Glutamatergic neuron (in vitro differentiated cells): ENCODE data around the gene MEAK7. TPM values are rescaled to one million over a fixed set of nuclear protein-coding genes. Genes with fewer than 3 reads are reported as not detected.

Source experiments
- DNase-seq: peaks from one replicate; pipeline ENCODE4 v3.0.0; 2022
- H3K27ac Mint-ChIP-seq: one replicate; pipeline ENCODE4 v1.8.0; 2020; ENCODE audit warnings: mild to moderate bottlenecking, mixed read lengths, inconsistent platforms; ENCODE audit not compliant: unreplicated experiment
- H3K27me3 Mint-ChIP-seq: one replicate; pipeline ENCODE4 v1.8.0; 2020; ENCODE audit warnings: mild to moderate bottlenecking, moderate library complexity, mixed read lengths, inconsistent platforms; ENCODE audit not compliant: unreplicated experiment
- H3K36me3 Mint-ChIP-seq: one replicate; pipeline ENCODE4 v1.8.0; 2020; ENCODE audit warnings: mild to moderate bottlenecking, mixed read lengths, inconsistent platforms; ENCODE audit not compliant: unreplicated experiment
- H3K4me1 Mint-ChIP-seq: one replicate; pipeline ENCODE4 v1.8.0; 2020; ENCODE audit warnings: mild to moderate bottlenecking, low read depth, mixed read lengths, inconsistent platforms; ENCODE audit not compliant: unreplicated experiment
- H3K4me3 Mint-ChIP-seq: one replicate; pipeline ENCODE4 v1.8.0; 2020; ENCODE audit warnings: mild to moderate bottlenecking, mixed read lengths, inconsistent platforms; ENCODE audit not compliant: unreplicated experiment
- H3K9me3 Mint-ChIP-seq: one replicate; pipeline ENCODE4 v1.8.0; 2020; ENCODE audit warnings: mild to moderate bottlenecking, moderate library complexity, mixed read lengths, inconsistent platforms; ENCODE audit not compliant: unreplicated experiment
- total RNA-seq: library from RNA; stranded (reverse); fragmentation: NEBNext Ultra II Directional; extraction: Animal tissue kit (Norgen Biotek cat#: 25700); gene quantifications from one replicate; pipeline ENCODE4 v1.2.1, GENCODE V29; 2021; ENCODE audit not compliant: unreplicated experiment
- TF ChIP-seq, protein P1 (sequence below): fragments of 200-600 bp; sonication (generic); IDR thresholded peaks from one replicate; pipeline ENCODE4 v1.5.0; 2021; ENCODE audit not compliant: partially characterized antibody, unreplicated experiment

MEAK7 gene
- total RNA-seq, 1 donor from 2014 or later = 44.8 TPM

DNA sequence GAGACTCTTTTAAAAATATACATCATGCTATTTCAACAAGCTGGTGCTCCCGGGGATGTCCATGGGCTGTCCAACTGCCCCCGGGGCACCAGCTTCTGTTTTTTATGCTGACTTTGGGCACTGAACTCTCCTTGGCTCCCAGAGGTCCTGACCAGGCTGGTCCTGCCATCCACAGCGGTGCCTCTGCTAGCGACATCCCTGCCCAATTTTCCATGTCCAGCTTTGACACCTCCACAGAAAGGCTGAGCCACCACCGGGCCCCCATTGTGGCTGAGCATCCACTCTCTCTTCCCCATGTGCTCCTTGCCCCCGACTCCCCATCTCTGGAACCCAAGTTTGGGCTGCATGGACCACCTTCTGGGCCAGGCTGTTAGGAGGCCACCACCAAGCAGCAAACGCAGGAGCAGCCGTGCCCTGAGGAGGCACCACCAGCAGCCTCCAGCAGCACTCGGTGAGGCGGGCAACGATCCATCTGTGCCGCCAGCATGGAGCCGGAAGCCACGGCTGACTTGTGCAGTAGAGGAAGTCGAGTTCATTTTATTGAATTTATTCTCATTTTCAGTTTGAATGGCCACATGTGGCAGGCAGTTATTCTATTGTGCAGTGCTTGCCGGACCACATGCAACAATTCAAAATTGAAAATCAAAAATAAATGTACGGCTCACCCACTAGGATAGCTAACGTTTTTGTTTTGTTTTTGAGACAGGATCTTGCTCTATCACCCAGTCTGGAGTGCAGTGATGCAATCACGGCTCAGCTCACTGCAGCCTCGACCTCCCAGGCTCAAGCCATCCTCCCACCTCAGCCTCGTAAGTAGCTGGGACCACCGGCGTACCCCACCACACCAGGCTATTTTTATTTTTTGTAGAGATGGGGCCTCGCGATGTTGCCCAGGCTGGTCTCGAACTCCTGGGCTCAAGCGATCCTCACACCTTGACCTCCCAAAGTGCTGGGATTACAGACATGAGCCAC, 2.8 kb upstream of the MEAK7 start:
- Mint-ChIP-seq H3K9me3 (peaks cover 3% of the 10 kb centered on the region), H3K27me3 (peaks cover 6% of the 10 kb centered on the region), H3K4me3 (no peak overlapping the region), H3K36me3 (no peaks in the 10 kb centered on the region), H3K27ac (no peak overlapping the region), H3K4me1 (peaks cover 25% of the 10 kb centered on the region)
- no peak for DNase-seq
- TF ChIP-seq, protein P1, sequence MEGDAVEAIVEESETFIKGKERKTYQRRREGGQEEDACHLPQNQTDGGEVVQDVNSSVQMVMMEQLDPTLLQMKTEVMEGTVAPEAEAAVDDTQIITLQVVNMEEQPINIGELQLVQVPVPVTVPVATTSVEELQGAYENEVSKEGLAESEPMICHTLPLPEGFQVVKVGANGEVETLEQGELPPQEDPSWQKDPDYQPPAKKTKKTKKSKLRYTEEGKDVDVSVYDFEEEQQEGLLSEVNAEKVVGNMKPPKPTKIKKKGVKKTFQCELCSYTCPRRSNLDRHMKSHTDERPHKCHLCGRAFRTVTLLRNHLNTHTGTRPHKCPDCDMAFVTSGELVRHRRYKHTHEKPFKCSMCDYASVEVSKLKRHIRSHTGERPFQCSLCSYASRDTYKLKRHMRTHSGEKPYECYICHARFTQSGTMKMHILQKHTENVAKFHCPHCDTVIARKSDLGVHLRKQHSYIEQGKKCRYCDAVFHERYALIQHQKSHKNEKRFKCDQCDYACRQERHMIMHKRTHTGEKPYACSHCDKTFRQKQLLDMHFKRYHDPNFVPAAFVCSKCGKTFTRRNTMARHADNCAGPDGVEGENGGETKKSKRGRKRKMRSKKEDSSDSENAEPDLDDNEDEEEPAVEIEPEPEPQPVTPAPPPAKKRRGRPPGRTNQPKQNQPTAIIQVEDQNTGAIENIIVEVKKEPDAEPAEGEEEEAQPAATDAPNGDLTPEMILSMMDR = no peak

DNA sequence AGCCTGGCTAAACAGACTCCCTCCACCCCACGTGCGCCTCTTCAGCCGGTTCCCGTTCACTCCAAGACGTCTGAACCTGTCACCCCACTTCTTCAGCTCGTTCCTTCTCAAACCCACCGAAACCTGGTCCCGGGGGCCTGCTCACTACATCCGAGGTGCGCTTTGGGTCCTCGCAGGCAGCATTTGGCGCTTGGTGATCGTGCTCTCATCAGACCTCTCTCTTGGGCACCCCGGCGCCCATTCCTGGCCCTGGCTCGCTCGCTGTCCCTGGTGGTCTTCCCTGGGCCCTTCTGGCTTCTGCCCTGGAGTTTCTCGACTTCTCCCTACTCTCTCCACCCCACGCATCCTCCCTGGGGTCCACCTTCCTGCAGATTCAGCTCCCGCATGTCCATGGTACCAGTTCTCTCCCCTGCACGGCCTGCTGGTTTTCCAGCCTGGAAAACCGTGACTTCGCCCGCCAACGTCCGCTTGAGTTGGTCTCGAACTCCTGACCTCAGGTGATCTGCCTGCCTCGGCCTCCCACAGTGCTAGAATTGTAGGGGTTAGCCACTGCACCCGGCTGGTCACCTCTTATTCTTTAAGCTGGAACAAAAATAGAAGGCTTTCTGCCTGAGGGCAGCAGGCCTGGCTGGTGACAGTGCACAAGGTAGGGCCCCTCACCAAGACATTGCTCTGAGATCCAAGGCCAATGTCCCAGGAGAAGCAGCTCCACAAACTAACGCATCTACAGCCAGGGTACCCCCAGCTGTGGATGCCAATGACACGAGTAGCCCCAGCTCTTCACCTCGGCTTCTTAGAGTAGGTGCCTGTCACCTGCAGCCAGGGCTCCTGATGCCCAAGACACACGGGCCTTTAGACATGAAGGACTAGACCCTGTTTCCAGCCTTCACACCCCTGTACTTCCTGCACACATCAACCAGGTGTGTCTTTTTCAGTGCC, 1.1 kb upstream of the MEAK7 start:
- H3K27me3 Mint-ChIP-seq = peaks cover 6% of the 10 kb centered on the region
- DNase-seq = no peak
- TF ChIP-seq, protein P1 = no peak

DNA sequence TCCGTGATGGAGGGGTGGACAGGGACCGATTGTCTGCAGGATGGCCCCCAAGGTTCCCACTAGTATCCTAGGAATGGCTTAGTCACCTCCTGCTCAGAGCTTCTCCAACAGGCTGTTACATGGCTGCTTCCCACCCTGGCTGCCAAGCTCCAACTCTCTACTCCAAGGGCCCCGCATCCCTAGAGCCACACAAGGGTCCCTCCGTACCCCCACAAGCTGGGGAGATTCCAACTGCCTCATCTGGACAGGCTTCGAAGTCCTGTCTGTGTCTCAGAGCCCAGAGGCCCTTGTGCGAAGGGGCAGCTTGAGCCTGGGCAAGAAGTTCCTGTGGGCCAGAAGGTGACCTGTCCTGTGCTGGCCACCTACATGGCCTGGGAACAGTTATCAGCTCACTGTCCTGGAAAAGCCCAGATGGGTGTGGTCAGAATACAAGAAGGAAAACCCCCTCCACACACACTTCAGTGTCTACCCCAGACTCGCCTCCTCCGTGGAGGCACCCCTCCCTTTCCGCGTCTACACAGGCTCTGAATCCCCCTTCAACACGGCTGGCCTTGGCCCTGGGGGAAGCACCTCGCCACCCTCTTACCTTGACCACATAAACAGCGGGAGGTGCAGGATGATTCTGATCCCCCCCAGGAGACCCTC, 586 bp downstream of the MEAK7 start:
- TF ChIP-seq, protein P1 = no peak
- peak overlapping the region; percentile 8 for H3K27ac Mint-ChIP-seq
- peaks cover 2% of the 10 kb centered on the region for H3K9me3 Mint-ChIP-seq
- peak overlapping the region; percentile 90 for H3K4me3 Mint-ChIP-seq
- no peak for DNase-seq
- H3K27me3 Mint-ChIP-seq = peaks cover 8% of the 10 kb centered on the region
- peaks cover 8% of the 10 kb centered on the region for H3K4me1 Mint-ChIP-seq
- H3K36me3 Mint-ChIP-seq = no peaks in the 10 kb centered on the region

More for the DNA sequence above, 1.1 kb upstream of the MEAK7 start:
- Mint-ChIP-seq H3K4me1 (peaks cover 15% of the 10 kb centered on the region), H3K9me3 (peaks cover 2% of the 10 kb centered on the region), H3K36me3 (no peaks in the 10 kb centered on the region), H3K4me3 (peak overlapping the region; percentile 79), H3K27ac (peak overlapping the region; percentile 81)

DNA sequence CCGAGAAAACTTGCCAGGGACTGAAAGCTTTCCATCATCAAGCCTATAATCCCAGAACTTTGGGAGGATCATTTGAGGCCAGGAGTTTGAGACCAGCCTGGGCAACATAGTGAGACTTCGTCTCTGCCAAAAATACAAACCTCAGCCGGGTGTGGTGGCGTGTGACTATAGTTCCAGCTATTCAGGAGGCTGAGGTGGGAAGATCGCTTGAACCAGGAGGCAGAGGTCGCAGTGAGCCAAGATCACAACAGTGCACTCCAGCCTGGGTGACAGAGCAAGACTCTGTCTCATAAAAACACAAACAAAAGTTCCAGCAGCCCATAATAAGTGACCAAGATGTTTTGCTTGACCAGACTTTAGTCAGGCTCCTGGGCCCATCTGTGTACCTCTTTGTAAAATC, 1.9 kb downstream of the MEAK7 start:
- no peaks in the 10 kb centered on the region for H3K36me3 Mint-ChIP-seq
- H3K27me3 Mint-ChIP-seq = peaks cover 7% of the 10 kb centered on the region
- TF ChIP-seq, protein P1 = no peak
- H3K4me1 Mint-ChIP-seq = peaks cover 8% of the 10 kb centered on the region
- no peak overlapping the region for H3K27ac Mint-ChIP-seq
- peaks cover 2% of the 10 kb centered on the region for H3K9me3 Mint-ChIP-seq
- no peak for DNase-seq
- H3K4me3 Mint-ChIP-seq = peak overlapping the region; percentile 38
